ENCODE data around the gene SSBP1.
"Not testable (repeated sequence)": the region's sequence is repeated elsewhere in the genome, so short reads cannot be mapped to it uniquely, and the experiment has no call there.

SSBP1 gene

GRCh38 chr7:141709749-141710148 is 28.4 kb upstream of the SSBP1 start:
- no peak for DNase-seq (ENCODE audit: low read depth)

- no peak for DNase-seq (ENCODE audit: low read depth)
Measured at GRCh38 chr7:141710301-141710700, 27.9 kb upstream of the SSBP1 start.

GRCh38 chr7:141712603-141713255 is 25.4 kb upstream of the SSBP1 start:
- DNase-seq (ENCODE audit: low read depth), result no peak

- DNase-seq (ENCODE audit: low read depth), result no peak
Measured at GRCh38 chr7:141713890-141714289, 24.3 kb upstream of the SSBP1 start.

GRCh38 chr7:141714571-141714970 is 23.6 kb upstream of the SSBP1 start:
- DNase-seq (ENCODE audit: low read depth), result no peak

GRCh38 chr7:141715018-141715417 is 23.1 kb upstream of the SSBP1 start:
- no peak for DNase-seq (ENCODE audit: low read depth)

GRCh38 chr7:141715794-141716689 is 22.1 kb upstream of the SSBP1 start:
- DNase-seq (ENCODE audit: low read depth), result no peak

- DNase-seq (ENCODE audit: low read depth), result no peak
Measured at GRCh38 chr7:141717450-141717849, 20.7 kb upstream of the SSBP1 start.

- no peak for DNase-seq (ENCODE audit: low read depth)
Measured at GRCh38 chr7:141722529-141722928, 15.6 kb upstream of the SSBP1 start.

GRCh38 chr7:141729020-141729419 is 9.1 kb upstream of the SSBP1 start:
- DNase-seq (ENCODE audit: low read depth), result no peak

- DNase-seq (ENCODE audit: low read depth), result no peak
Measured at GRCh38 chr7:141731476-141732149, 6.5 kb upstream of the SSBP1 start.

- peak; percentile 7 for DNase-seq (ENCODE audit: low read depth)
Measured at GRCh38 chr7:141737118-141737835, 881 bp upstream of the SSBP1 start.

- DNase-seq (ENCODE audit: low read depth), result no peak
Measured at GRCh38 chr7:141738592-141739013, 445 bp downstream of the SSBP1 start.

GRCh38 chr7:141739250-141739649 is 1.1 kb downstream of the SSBP1 start:
- no peak for DNase-seq (ENCODE audit: low read depth)

- no peak for DNase-seq (ENCODE audit: low read depth)
Measured at GRCh38 chr7:141742229-141742628, 4.1 kb downstream of the SSBP1 start.

GRCh38 chr7:141744131-141744530 is 6.0 kb downstream of the SSBP1 start:
- DNase-seq (ENCODE audit: low read depth), result no peak

GRCh38 chr7:141748396-141748795 is 10.2 kb downstream of the SSBP1 start:
- no peak for DNase-seq (ENCODE audit: low read depth)

- not testable (repeated sequence) for DNase-seq (ENCODE audit: low read depth)
Measured at GRCh38 chr7:141751904-141752303, 13.7 kb downstream of the SSBP1 start.

GRCh38 chr7:141752634-141753033 is 14.5 kb downstream of the SSBP1 start:
- DNase-seq (ENCODE audit: low read depth), result no peak

- DNase-seq (ENCODE audit: low read depth), result no peak
Measured at GRCh38 chr7:141754939-141755338, 16.8 kb downstream of the SSBP1 start.

GRCh38 chr7:141763797-141764196 is 25.6 kb downstream of the SSBP1 start, which contains the start of gene TAS2R3:
TSS of gene TAS2R3 (plus strand) at chr7:141764097. CDS start at chr7:141764159, 62 bp downstream.
- DNase-seq (ENCODE audit: low read depth), result no peak

GRCh38 chr7:141770083-141770583 is 32.0 kb downstream of the SSBP1 start:
- not testable (repeated sequence) for DNase-seq (ENCODE audit: low read depth)

All from activated gamma-delta T cell treated with anti-CD3 and anti-CD28 coated beads, Interleukin-2, amount 50 U/mL, for 16 hours (primary cell).